Astrocyte of the cerebellum (primary cell): Measurements from ENCODE around the gene MYG1.
A peak's percentile ranks its signal among the peaks of the same experiment; 100 is the strongest.

Experiments
- DNase-seq: peaks from one replicate; pipeline ENCODE4 v3.0.0-alpha.2; 2011; ENCODE audit warnings: low read depth
- H3K4me3 ChIP-seq: 2 replicates; pipeline ENCODE4 v1.5.1; 2011; ENCODE audit warnings: mild to moderate bottlenecking, low read depth, low read length, moderate library complexity
- in situ Hi-C: cut with HindIII; loops from 2 replicates; pipeline ENCODE4 v1.10.0; 2017; ENCODE audit warnings: low sequenced_read_pairs
- TF ChIP-seq, protein P1 (sequence below): IDR thresholded peaks from 2 replicates; pipeline ENCODE4 v1.5.1; 2012; ENCODE audit warnings: low read length, low read depth, moderate library complexity, mild to moderate bottlenecking; ENCODE audit errors: missing control alignments

Gene MYG1

DNA sequence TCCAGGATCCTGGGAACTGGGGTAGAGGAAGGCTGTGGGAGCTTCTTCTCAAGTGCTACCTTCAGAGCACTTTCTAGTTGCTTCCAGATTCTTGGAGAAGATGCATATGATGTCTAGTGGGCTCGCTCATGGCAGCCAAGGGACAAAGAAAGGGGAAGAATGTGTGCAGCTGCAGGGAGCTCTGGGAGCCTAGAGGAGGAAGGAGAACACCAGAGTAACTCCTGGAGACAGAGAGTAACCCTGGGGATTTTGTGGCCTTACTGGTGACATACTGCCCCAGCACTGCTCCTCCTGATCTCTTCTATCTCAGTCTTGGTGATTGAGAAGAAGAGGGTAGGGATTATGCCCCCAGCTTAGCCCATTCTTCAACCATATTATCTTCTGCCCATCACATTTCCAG, 47.0 kb downstream of the MYG1 start:
- no peak for DNase-seq
- in situ Hi-C loops: loop anchor here (5.0 kb wide), 1 partner anchor 76 kb away; the partner anchor contains the start of gene AMHR2
- TF ChIP-seq, protein P1, sequence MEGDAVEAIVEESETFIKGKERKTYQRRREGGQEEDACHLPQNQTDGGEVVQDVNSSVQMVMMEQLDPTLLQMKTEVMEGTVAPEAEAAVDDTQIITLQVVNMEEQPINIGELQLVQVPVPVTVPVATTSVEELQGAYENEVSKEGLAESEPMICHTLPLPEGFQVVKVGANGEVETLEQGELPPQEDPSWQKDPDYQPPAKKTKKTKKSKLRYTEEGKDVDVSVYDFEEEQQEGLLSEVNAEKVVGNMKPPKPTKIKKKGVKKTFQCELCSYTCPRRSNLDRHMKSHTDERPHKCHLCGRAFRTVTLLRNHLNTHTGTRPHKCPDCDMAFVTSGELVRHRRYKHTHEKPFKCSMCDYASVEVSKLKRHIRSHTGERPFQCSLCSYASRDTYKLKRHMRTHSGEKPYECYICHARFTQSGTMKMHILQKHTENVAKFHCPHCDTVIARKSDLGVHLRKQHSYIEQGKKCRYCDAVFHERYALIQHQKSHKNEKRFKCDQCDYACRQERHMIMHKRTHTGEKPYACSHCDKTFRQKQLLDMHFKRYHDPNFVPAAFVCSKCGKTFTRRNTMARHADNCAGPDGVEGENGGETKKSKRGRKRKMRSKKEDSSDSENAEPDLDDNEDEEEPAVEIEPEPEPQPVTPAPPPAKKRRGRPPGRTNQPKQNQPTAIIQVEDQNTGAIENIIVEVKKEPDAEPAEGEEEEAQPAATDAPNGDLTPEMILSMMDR: no peak
- H3K4me3 ChIP-seq: no peak overlapping the region

DNA sequence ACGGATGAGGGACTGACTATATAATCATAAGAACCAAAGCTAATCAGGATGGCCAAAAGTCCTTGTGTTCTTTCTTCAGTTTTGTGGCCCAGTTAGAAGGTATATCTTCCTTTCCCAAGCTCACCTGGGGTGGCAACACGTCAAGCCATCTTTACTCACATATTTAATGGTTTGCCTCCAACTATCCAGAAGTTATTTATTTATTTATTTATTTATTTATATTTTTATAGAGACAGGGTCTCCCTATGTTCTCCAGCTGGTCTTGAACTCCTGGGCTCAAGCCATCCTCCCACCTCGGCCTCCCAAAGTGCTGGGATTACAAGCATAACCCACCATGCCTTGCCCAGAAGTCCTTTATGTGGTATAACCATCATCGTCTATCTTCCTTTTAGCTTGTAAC, 48.4 kb downstream of the MYG1 start:
- in situ Hi-C loops: loop anchor here (5.0 kb wide), 1 partner anchor 74 kb away; the partner anchor contains the start of gene AMHR2
- TF ChIP-seq, protein P1: no peak
- DNase-seq: no peak
- H3K4me3 ChIP-seq: no peak overlapping the region

DNA sequence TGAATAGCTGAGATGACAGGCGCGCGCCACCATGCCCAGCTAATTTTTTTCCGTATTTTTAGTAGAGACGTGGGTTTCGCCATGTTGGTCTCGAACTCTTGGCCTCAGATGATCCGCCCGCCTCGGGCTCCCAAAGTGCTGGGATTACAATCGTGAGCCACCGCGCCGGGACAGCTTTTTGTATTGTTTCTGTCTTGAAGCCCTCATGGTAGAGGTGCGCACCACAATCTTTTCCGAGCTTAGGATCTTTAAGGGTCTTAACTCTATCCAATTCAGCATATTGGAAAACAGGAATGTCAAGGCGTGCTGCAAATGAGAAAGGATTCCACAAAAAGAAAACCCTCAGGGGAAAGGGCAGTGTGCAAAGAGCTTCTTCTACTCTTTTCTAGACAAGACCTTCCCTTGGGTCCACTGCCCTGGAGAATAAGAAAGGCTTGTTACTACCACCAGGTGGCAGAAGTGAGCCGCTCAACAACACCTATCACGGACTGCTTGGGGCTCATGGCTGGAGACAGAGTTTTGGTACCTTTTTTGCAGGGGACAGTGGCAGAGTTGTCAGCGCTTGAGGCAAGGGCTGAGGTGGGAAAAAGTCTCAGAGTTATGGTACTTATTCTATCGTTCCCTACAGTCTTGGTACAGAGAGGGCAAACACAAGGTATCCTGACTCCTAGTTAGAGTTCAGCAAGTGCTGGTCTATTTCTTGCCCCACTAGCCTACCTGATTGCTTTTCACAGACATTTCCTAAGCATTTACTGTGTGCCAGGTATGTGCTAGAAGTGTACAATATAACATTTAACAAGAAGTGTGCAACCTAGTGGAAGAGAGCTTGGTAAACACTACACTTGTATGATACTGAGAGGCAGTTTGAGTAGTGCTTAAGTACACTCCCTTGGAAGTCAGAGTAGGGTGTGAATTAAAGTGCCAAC, 53.1 kb downstream of the MYG1 start:
- in situ Hi-C loops: no loop called here
- TF ChIP-seq, protein P1: peak; percentile 88
- DNase-seq: peak; percentile 81

DNA sequence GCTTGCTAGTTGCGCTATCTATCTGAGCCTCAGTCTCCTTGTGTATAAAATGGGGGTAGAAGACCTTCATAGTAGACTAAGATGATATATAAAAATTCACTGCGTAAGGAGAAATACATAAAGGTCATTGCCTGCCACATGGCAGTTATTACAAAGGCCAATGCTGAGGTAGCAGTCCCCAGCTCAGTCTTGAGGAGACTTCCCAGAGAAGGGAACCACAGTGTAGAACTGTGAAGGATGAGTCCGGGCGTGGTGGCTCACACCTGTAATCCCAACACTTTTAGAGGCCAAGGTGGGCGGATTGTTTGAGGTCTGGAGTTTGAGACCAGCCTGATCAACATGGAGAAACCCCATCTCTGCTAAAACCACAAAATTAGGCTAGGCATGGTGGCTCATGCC, 53.8 kb downstream of the MYG1 start:
- TF ChIP-seq, protein P1: no peak
- DNase-seq: no peak
- in situ Hi-C loops: no loop called here
- H3K4me3 ChIP-seq: no peak overlapping the region

More for the DNA sequence above, 53.1 kb downstream of the MYG1 start:
- no peak overlapping the region for H3K4me3 ChIP-seq

DNA sequence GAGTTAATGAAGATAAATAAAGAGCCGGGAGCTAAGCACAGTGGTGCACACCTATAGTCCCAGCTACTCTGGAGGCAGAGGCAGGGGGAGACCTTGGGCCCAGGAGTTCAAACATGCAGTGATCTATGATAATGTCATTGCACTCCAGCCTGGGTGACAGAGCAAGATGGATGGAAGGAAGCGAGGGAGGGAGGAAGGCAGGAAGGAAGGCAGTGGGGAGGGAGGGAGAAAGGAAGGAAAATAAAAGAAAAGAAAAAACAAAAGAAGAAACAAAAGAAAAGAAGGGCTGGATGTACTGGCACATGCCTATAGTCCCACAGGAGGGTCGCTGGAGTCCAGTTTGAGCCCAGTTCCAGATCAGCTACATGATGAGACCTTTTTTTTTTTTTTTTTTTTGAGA, 55.6 kb downstream of the MYG1 start:
- TF ChIP-seq, protein P1: no peak
- in situ Hi-C loops: no loop called here

More for the DNA sequence above, 55.6 kb downstream of the MYG1 start:
- no peak for DNase-seq
- H3K4me3 ChIP-seq: no peak overlapping the region
